ENCODE measurements around the gene NUDT7.

The NUDT7 gene

GRCh38 chr16:77758508-77758907, 36.2 kb downstream of the NUDT7 start:
- no peak for TF ChIP-seq CTCF (conservative IDR thresholded peaks at IDR 0.05; ENCODE audit: low read depth, low read length)
- no peak overlapping the region for H3K4me3 ChIP-seq (ENCODE audit: low read depth, low read length)
- no peak for DNase-seq (ENCODE audit: low read depth)

DNA sequence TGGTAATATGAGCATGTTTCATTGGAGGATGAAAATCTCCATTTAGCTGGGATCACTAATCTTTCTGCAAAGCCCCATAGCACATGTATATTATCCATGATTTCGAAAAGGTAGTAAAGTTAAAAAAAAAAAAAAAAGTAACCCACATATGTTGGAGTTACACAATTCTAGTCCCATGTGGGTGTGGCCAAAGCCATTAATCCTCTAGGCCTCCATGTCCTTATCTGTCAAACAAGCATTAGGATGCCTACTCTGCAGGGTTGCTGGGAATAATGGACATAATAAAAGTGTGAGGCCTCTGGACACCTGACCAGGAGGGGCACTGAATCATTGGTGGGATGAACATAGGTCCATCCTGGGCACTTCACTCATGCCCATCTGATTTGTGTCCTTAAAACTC, 36.9 kb downstream of the NUDT7 start:
- DNase-seq (ENCODE audit: low read depth) = no peak
- no peak for TF ChIP-seq CTCF (conservative IDR thresholded peaks at IDR 0.05; ENCODE audit: low read depth, low read length)
- no peak overlapping the region for H3K4me3 ChIP-seq (ENCODE audit: low read depth, low read length)

- no peak for TF ChIP-seq CTCF (conservative IDR thresholded peaks at IDR 0.05; ENCODE audit: low read depth, low read length)
- DNase-seq (ENCODE audit: low read depth) = peak; percentile 14
- H3K4me3 ChIP-seq (ENCODE audit: low read depth, low read length) = no peak overlapping the region
Measured at GRCh38 chr16:77759821-77760220, 37.5 kb downstream of the NUDT7 start.

DNA sequence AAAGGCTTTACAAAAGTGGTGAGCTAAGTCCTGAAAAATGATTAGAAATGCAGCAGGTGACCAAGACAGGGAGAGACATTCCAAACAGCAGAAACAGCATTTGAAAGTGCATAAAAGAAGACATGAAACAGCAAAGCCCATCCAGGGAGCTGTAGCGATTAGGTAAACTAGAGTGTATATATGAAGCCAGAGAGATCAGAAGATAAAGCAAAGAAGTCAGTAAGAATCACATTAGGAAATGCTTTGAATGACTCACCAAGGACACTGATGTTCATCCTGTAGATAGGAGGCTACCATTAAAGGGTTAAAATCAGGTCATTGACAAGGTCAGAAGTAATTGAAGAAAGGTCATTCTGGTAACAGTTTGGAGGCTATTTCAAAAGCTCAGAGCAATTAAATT, 38.5 kb downstream of the NUDT7 start:
- no peak for TF ChIP-seq CTCF (conservative IDR thresholded peaks at IDR 0.05; ENCODE audit: low read depth, low read length)
- no peak overlapping the region for H3K4me3 ChIP-seq (ENCODE audit: low read depth, low read length)
- DNase-seq (ENCODE audit: low read depth) = peak; percentile 21

- H3K4me3 ChIP-seq (ENCODE audit: low read depth, low read length) = no peak overlapping the region
- no peak for TF ChIP-seq CTCF (conservative IDR thresholded peaks at IDR 0.05; ENCODE audit: low read depth, low read length)
- DNase-seq (ENCODE audit: low read depth) = no peak
Measured at GRCh38 chr16:77761204-77761603, 38.9 kb downstream of the NUDT7 start.

- peak; percentile 22 for DNase-seq (ENCODE audit: low read depth)
- no peak for TF ChIP-seq CTCF (conservative IDR thresholded peaks at IDR 0.05; ENCODE audit: low read depth, low read length)
- H3K4me3 ChIP-seq (ENCODE audit: low read depth, low read length) = no peak overlapping the region
Measured at GRCh38 chr16:77762262-77762661, 39.9 kb downstream of the NUDT7 start.

DNA sequence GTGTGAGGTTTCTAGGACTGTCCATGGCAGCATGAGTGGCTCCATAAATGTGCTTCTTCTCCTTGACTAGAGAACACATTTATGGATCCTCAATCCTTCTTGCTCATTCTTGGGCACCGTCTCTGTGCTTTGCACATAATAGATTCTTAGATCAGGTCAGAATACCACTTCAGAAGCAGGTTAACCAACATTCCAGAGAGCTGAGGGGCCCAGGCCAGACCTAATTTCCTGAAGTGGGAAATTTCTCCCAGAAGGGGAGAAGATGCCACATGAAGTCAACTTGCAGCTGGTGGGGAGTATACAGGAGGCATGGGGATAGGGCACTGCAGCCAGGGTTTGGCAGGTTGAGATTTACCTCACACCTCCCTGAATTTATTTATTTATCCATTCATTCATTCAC, 41.7 kb downstream of the NUDT7 start:
- H3K4me3 ChIP-seq (ENCODE audit: low read depth, low read length) = no peak overlapping the region
- no peak for TF ChIP-seq CTCF (conservative IDR thresholded peaks at IDR 0.05; ENCODE audit: low read depth, low read length)
- DNase-seq (ENCODE audit: low read depth) = no peak

Measured in choroid plexus epithelial cell (primary cell).